ENCODE measurements around the gene TNF.

TNF gene

DNA sequence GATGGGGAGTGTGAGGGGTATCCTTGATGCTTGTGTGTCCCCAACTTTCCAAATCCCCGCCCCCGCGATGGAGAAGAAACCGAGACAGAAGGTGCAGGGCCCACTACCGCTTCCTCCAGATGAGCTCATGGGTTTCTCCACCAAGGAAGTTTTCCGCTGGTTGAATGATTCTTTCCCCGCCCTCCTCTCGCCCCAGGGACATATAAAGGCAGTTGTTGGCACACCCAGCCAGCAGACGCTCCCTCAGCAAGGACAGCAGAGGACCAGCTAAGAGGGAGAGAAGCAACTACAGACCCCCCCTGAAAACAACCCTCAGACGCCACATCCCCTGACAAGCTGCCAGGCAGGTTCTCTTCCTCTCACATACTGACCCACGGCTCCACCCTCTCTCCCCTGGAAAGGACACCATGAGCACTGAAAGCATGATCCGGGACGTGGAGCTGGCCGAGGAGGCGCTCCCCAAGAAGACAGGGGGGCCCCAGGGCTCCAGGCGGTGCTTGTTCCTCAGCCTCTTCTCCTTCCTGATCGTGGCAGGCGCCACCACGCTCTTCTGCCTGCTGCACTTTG is at the start of gene TNF:
Gene TNF, plus strand, starts transcription at position 231 of the 567 bp plus-strand sequence. Its CDS starts 177 bp downstream, at position 408.
- peak; percentile 70 for DNase-seq (ENCODE audit: low read depth)

DNA sequence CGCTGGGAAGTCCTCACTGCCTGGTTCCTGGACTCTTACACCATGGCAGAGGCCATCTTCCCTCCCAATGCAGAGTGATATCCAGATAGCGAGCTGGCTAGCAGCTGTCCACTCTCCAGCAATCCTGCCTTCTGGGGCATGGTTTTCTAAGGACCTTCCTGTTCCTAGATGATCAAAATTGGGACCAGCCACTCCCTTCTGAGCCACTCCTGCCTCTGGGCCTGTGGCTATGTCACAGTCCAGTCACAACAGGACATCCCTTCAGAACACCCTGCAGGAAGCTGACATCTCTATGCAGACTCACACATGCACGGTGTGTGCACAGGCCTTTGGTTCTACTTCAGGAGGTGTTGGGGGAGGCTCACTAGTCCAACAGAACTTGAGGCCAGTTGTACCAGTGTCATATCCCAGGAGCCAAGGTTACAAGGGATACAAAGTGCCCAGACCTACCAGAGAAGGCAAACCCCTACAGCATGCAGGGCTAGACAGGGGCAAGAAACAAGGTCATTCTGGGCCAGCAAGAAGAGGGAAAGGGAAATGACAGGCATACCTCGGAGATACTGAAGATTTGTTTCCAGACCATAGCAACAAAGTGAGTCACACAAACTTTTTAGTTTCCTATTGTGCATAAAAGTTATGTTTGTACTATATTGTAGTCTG is 49.3 kb upstream of the TNF start:
- no peak for DNase-seq (ENCODE audit: low read depth)

DNA sequence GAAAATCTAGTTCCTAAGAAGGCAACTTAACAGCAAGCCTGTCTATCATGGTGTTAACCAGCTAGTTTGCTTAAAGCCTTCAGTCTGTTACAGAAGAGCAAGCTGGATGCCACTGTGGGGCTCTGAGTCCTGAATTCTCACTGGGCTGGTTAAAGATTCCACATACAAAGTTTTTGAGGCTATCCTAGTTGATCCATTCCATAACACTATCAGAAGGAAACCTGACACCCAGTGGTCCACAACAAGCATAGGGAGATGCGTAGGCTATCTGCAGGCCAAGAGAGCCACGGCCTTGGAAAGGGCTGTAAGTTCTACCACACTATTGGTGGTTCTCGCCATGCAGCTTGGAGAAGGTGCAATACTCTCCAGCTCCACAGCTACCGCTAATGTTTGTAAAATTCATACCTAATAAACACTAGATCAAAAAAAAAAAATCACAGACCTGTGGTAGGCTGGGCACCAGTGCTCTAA is 47.0 kb upstream of the TNF start:
- DNase-seq (ENCODE audit: low read depth): no peak

GRCh38 chr6:31528821-31529328 is 46.5 kb upstream of the TNF start, which contains the start of gene MCCD1:
TSS of gene MCCD1 (plus strand) at chr6:31528962. CDS start at chr6:31529015, 53 bp downstream.
- DNase-seq (ENCODE audit: low read depth): no peak

GRCh38 chr6:31529329-31530150 is 45.8 kb upstream of the TNF start:
- no peak for DNase-seq (ENCODE audit: low read depth)

GRCh38 chr6:31530659-31531058 is 44.7 kb upstream of the TNF start:
- no peak for DNase-seq (ENCODE audit: low read depth)

DNA sequence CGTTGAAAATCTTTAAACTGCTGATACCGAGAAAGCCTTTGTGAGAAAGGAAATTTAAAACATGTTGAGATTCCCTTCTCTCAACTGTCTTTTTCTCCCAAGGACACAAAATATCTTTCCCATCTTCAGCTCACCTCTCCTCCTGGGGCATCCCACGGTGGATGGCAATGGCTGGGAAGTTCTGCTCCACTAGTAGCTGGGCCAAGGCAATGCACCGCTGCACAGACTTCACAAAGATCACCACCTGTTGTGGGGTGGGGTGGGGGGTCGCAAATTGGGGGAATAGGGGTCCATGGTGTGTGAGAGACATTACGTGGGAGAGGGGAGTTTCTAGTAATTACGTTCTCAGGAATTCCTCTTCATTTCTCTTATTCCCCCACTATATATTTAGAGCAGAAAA is 44.2 kb upstream of the TNF start:
- DNase-seq (ENCODE audit: low read depth): no peak

- no peak for DNase-seq (ENCODE audit: low read depth)
These were observed 43.4 kb upstream of the TNF start for GRCh38 chr6:31531771-31532643.

DNA sequence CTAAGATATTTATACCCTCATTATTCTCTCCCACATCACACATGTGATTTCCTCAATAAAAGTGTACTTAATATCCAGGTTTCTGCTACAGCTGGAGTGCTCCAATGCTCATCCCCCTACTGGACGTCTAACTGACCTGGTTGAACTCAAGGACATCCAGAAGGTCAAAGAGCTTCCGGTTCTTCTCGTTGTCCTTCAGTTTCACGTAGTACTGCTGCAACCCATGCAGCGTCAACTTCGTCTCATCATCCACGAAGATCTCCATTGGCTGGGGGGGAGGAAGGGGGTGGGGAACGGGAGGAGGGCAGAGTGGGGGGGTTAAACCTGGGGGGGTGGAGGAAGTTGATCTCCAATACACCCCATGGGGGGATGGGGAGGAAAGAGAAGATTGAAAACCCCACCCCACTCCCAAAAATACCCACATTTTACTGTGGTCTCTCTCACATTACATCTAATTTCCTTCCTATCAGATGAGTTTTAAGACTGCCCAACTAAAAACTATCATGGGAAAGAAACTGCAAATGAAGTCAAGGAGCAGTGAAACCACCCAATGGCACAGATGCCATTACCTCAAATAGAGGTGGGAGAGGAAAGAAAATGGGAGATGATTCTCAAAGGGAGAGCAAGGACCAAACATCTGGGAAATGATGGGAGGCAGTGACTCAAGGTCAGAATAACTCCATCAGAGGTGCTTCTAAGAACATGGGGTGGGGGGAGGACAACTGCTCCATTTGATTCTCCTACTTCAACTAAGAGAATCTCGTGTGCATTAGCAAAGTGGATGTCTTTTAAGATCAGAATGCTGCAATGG is 42.5 kb upstream of the TNF start:
- DNase-seq (ENCODE audit: low read depth): no peak

DNA sequence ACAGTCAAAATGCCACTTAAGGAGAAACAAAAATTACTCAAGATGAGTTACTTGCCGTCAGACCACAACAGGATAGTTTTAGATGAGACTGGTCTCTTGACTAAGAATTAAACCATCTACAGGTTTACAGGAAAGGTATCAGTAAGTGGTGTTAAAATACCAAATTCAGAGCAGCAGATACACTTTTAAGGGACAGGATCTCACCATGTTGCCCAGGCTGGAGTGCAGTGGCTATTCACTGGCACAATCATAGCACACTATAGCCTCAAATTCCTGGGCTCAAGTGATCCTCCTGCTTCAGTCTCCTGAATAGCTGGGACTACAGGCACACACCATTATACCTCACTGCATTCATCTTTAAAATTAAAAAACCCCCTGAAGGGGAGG is 41.9 kb upstream of the TNF start:
- no peak for DNase-seq (ENCODE audit: low read depth)

DNA sequence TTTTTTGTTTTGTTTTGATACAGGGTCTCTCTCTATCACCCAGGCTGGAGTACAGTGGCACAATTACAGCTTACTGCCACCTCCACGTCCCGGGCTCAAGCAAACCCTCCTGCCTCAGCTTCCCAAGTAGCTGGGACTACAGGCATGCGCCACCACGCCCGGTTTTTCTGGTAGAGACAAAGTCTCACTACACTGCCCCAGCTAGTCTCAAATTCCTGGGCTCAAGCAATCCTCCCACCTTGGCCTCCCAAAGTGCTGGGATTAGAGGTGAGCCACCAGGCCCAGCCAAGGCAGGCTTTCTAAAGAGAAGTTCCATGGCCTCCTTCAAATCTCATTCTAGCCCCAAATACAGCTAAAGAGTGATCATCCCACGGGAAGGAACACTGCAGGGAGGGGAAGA is 41.4 kb upstream of the TNF start:
- no peak for DNase-seq (ENCODE audit: low read depth)

DNA sequence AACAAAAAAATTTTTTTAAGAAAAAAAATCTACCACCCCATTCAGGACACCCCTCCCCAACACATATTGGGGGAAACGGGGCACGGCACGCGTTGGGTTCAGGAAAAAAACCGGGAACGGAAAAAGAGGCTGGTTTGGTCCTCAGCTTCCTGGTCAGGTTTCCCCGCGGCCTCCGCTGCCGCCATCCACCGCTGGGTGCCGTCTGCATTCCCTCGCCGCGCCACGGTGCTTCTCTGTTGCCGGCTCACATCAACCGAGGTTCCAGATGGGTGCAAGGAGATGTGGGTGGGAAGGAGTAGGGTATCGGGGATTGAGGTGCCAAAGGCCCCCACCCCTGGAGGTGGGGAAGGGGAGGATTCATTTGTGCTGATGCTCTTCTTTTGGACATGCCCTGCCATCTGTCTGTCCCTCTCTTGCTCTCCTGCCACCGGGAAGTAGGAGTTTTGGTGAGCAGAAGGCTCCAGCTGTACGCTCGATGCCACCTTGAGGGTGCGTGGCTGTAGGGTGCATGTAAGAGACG is 40.8 kb upstream of the TNF start:
- DNase-seq (ENCODE audit: low read depth): no peak

GRCh38 chr6:31535538-31536324 is 39.6 kb upstream of the TNF start:
- no peak for DNase-seq (ENCODE audit: low read depth)

- no peak for DNase-seq (ENCODE audit: low read depth)
These were observed 36.5 kb upstream of the TNF start for GRCh38 chr6:31538805-31539400.

GRCh38 chr6:31540640-31541039 is 34.7 kb upstream of the TNF start:
- DNase-seq (ENCODE audit: low read depth): no peak

DNA sequence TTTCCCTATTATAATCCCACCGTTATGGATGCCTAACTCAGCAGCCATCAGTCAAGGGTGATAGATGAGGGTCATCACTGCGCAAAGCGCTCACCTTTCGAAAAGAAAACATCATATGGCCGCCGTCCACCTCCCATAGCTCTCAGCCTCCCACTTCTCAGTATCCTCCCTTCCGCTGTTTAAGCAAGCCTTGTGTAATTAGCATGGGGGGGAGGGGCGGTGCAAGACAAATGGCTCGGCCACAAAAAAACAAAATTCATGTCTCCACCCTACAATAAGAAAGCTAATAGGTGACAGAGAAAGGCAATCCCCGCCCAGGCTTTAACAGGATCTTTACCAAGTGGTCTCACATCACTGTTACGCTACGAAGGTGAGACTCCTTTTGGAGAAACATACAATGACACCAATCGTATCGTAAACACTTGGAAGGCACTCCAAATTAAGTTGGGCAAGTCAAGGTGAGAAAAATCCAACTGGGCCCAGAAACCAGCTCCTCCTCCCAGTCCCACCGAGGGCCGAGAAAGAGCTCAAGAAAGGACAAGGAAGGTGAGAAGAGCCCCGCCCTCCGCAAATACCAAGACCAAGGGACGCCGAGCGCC is 34.2 kb upstream of the TNF start:
- DNase-seq (ENCODE audit: low read depth): peak; percentile 58

GRCh38 chr6:31541658-31542521 is 33.5 kb upstream of the TNF start, which contains the start of gene DDX39B:
TSS of gene DDX39B (minus strand) at chr6:31542003. CDS start at chr6:31540532, 1,471 bp downstream.
- DNase-seq (ENCODE audit: low read depth): peak; percentile 91

- DNase-seq (ENCODE audit: low read depth): no peak
These were observed 31.7 kb upstream of the TNF start for GRCh38 chr6:31543639-31544038.
